ENCODE data around the gene LZTS2.

GRCh38 chr10:101007099-101007711, 7.6 kb downstream of the LZTS2 start:
- TF ChIP-seq, protein P1, sequence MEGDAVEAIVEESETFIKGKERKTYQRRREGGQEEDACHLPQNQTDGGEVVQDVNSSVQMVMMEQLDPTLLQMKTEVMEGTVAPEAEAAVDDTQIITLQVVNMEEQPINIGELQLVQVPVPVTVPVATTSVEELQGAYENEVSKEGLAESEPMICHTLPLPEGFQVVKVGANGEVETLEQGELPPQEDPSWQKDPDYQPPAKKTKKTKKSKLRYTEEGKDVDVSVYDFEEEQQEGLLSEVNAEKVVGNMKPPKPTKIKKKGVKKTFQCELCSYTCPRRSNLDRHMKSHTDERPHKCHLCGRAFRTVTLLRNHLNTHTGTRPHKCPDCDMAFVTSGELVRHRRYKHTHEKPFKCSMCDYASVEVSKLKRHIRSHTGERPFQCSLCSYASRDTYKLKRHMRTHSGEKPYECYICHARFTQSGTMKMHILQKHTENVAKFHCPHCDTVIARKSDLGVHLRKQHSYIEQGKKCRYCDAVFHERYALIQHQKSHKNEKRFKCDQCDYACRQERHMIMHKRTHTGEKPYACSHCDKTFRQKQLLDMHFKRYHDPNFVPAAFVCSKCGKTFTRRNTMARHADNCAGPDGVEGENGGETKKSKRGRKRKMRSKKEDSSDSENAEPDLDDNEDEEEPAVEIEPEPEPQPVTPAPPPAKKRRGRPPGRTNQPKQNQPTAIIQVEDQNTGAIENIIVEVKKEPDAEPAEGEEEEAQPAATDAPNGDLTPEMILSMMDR (IDR thresholded peaks at IDR 0.05; ENCODE audit: control extremely low read depth in 1 of 3, insufficient read depth in 1 of 3, low read depth in 1 of 3, low read length in 3 of 3): no peak
- TF ChIP-seq TAF1 (IDR thresholded peaks at IDR 0.05; ENCODE audit: low read depth, low read length): no peak
- no peak for TF ChIP-seq POLR2AphosphoS5 (IDR thresholded peaks at IDR 0.05; ENCODE audit: low read depth, low read length)
- no peak for TF ChIP-seq RFX5 (IDR thresholded peaks at IDR 0.05; ENCODE audit: borderline replicate concordance, low read depth, low read length)
- TF ChIP-seq POLR2A (IDR thresholded peaks at IDR 0.05; ENCODE audit: control extremely low read depth in 1 of 2, low read depth in 2 of 2, low read length in 2 of 2): no peak
- TF ChIP-seq EZH2 (IDR thresholded peaks at IDR 0.05; ENCODE audit: low read depth, low read length, severe bottlenecking): no peak
- TF ChIP-seq RAD21 (IDR thresholded peaks at IDR 0.05 in 1 of 2, conservative IDR thresholded peaks at IDR 0.05 in 1 of 2; ENCODE audit: low read depth in 2 of 2, low read length in 2 of 2): no peak
